HEK293 (cell line): Measurements from ENCODE around the gene ORMDL2.

ENCODE experiments used
- ZNF184 ChIP-seq: fragments of 450-650 bp; IDR thresholded peaks from 2 replicates; pipeline ENCODE4 v1.5.1; 2018; ENCODE audit warnings: missing biosample characterization, mild to moderate bottlenecking, missing genetic modification characterization
- ZNF830 ChIP-seq: fragments of 450-650 bp; IDR thresholded peaks from 2 replicates; pipeline ENCODE4 v1.5.0; 2018; ENCODE audit warnings: missing biosample characterization, missing genetic modification characterization, low read depth, mild to moderate bottlenecking, moderate library complexity
- TF ChIP-seq, protein P1 (sequence below): fragments of 450-650 bp; formaldehyde crosslinking; conservative IDR thresholded peaks from 2 replicates; pipeline ENCODE4 v1.5.1; 2016; ENCODE audit warnings: low read depth, missing biosample characterization, missing genetic modification characterization
- TF ChIP-seq, protein P2 (sequence below): fragments of 450-650 bp; formaldehyde crosslinking; IDR thresholded peaks from 2 replicates; pipeline ENCODE4 v1.5.1; 2016; ENCODE audit warnings: missing biosample characterization, missing genetic modification characterization

GRCh38 chr12:55852740-55853139 lies 34.9 kb downstream of the ORMDL2 start:
- TF ChIP-seq, protein P1, sequence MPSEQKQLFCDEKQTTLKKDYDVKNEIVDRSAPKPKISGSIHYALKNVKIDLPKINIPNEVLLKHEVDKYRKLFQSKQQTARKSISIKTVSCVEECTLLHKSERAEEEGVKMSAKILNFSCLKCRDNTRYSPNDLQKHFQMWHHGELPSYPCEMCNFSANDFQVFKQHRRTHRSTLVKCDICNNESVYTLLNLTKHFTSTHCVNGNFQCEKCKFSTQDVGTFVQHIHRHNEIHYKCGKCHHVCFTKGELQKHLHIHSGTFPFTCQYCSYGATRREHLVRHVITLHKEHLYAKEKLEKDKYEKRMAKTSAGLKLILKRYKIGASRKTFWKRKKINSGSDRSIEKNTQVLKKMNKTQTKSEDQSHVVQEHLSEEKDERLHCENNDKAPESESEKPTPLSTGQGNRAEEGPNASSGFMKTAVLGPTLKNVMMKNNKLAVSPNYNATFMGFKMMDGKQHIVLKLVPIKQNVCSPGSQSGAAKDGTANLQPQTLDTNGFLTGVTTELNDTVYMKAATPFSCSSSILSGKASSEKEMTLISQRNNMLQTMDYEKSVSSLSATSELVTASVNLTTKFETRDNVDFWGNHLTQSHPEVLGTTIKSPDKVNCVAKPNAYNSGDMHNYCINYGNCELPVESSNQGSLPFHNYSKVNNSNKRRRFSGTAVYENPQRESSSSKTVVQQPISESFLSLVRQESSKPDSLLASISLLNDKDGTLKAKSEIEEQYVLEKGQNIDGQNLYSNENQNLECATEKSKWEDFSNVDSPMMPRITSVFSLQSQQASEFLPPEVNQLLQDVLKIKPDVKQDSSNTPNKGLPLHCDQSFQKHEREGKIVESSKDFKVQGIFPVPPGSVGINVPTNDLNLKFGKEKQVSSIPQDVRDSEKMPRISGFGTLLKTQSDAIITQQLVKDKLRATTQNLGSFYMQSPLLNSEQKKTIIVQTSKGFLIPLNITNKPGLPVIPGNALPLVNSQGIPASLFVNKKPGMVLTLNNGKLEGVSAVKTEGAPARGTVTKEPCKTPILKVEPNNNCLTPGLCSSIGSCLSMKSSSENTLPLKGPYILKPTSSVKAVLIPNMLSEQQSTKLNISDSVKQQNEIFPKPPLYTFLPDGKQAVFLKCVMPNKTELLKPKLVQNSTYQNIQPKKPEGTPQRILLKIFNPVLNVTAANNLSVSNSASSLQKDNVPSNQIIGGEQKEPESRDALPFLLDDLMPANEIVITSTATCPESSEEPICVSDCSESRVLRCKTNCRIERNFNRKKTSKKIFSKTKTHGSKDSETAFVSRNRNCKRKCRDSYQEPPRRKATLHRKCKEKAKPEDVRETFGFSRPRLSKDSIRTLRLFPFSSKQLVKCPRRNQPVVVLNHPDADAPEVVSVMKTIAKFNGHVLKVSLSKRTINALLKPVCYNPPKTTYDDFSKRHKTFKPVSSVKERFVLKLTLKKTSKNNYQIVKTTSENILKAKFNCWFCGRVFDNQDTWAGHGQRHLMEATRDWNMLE: no peak
- TF ChIP-seq, protein P2, sequence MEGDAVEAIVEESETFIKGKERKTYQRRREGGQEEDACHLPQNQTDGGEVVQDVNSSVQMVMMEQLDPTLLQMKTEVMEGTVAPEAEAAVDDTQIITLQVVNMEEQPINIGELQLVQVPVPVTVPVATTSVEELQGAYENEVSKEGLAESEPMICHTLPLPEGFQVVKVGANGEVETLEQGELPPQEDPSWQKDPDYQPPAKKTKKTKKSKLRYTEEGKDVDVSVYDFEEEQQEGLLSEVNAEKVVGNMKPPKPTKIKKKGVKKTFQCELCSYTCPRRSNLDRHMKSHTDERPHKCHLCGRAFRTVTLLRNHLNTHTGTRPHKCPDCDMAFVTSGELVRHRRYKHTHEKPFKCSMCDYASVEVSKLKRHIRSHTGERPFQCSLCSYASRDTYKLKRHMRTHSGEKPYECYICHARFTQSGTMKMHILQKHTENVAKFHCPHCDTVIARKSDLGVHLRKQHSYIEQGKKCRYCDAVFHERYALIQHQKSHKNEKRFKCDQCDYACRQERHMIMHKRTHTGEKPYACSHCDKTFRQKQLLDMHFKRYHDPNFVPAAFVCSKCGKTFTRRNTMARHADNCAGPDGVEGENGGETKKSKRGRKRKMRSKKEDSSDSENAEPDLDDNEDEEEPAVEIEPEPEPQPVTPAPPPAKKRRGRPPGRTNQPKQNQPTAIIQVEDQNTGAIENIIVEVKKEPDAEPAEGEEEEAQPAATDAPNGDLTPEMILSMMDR (tag by site-specific recombination): no peak
- TF ChIP-seq ZNF184: no peak
- TF ChIP-seq ZNF830: no peak
